Ovary (tissue), 3 donors: Measurements from ENCODE around the gene PSMD4.

Experiments
- CTCF ChIP-seq, 3 donors: fragments of 450-650 bp in 2 of 3; fragments of 200-600 bp in 1 of 3; IDR thresholded peaks; one replicate each; pipeline versions ENCODE4 v1.5.1 to v1.8.0; 2016 to 2022; ENCODE audit warnings: antibody characterized with exemption in 3 of 3, mild to moderate bottlenecking in 1 of 3
- POLR2A ChIP-seq: fragments of 450-650 bp; IDR thresholded peaks from one replicate; pipeline ENCODE4 v1.6.1; 2017; ENCODE audit warnings: antibody characterized with exemption, mild to moderate bottlenecking, moderate library complexity
- donor health status: DM: no; HTN: no; CAD: no.

DNA sequence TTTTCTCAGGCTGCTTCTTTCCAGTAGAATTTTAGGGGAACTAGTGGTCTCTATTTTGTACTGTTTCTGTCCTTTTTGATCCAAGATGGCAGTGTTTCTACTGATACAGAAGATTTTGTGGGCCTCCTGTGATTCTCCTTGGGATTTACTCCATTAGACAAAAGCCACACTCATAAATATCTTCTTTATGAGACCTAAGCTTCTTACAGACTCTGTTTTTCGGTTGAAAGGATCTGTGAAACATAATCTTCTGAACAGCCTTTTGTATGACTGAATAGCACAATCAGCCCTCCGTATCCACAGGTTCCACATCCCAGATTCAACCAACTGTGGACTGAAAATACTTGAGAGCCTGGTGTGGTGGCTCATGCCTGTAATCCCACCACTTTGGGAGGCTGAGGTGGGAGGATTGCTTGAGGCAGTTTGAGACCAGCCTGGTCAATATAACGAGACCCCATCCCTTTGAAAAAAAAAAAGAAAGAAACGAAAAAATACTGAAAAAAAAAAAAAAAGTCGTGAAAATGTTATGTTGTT, 10.8 kb upstream of the PSMD4 start:
- TF ChIP-seq CTCF (IDR thresholded peaks at IDR 0.05) (no peak), POLR2A (no peak)
